GM12878 (cell line): ENCODE data around the gene TMEM114. TPM values are rescaled to one million over a fixed set of nuclear protein-coding genes. Genes with fewer than 3 reads are reported as not detected.

ENCODE experiments used
- ATAC-seq: fragments of 200-7000 bp; cut with Tn5 transposase; 3 replicates; pipeline ENCODE4 v1.9.1; 2020; ENCODE audit warnings: mild to moderate bottlenecking, moderate library complexity
- BruUV-seq: library from RNA; stranded (reverse); fragments of 400-500 nt; replicated peaks from 2 replicates; lab custom pipeline; 2021; lab: Mats Ljungman, UMichigan
- CTCF ChIA-PET: fragments of 300-600 bp; sonication (Branson Sonifier 250); formaldehyde crosslinking; extraction: SDS; loops from one replicate; lab custom pipeline; 2021; ENCODE audit warnings: inconsistent platforms; lab: Yijun Ruan, JAX
- POLR2A ChIA-PET: fragments of 350-600 bp; formaldehyde crosslinking; extraction: SDS; loops from one replicate; lab custom pipeline; 2021; ENCODE audit warnings: inconsistent platforms; lab: Charles Lee
- RAD21 ChIA-PET: fragments of 300-600 bp; sonication (Branson Sonifier 250); formaldehyde crosslinking; loops from one replicate; lab custom pipeline; 2023; ENCODE audit warnings: antibody characterized with exemption; ENCODE audit not compliant: unreplicated experiment; lab: Charles Lee
- SMC1A ChIA-PET: fragments of 300-600 bp; sonication (Branson Sonifier 250); formaldehyde crosslinking; loops from one replicate; lab custom pipeline; 2023; ENCODE audit not compliant: unreplicated experiment, uncharacterized antibody; lab: Charles Lee
- DNase-seq: peaks from one replicate; pipeline ENCODE4 v3.0.0-alpha.2; 2011; ENCODE audit warnings: low read depth, low spot score
- FAIRE-seq: peaks from 3 replicates; lab custom pipeline; 2011; peaks lifted over from hg19 to GRCh38; lab: Jason Lieb, UNC
- H2AFZ ChIP-seq: 2 replicates; pipeline ENCODE4 v1.6.0; 2011; ENCODE audit warnings: low read depth, low read length, control low read depth; ENCODE audit not compliant: control insufficient read depth
- H3K27ac ChIP-seq: 2 replicates; pipeline ENCODE4 v1.5.1; 2011; ENCODE audit warnings: control low read depth; ENCODE audit not compliant: control insufficient read depth, insufficient read depth
- H3K27me3 ChIP-seq, 2 experiments: replicated peaks in 1 of 2; 2 replicates each; pipeline versions ENCODE4 v1.6.0 to v1.6.1; 2011; ENCODE audit warnings: low read length in 1 of 2; ENCODE audit not compliant: control insufficient read depth in 2 of 2, insufficient read depth in 2 of 2
- H3K36me3 ChIP-seq, 2 experiments: 2 replicates each; pipeline ENCODE4 v1.5.1; 2011; ENCODE audit warnings: low read length in 1 of 2; ENCODE audit not compliant: control insufficient read depth in 2 of 2, insufficient read depth in 2 of 2
- H3K4me1 ChIP-seq: 2 replicates; pipeline ENCODE4 v1.6.1; 2011; ENCODE audit warnings: mild to moderate bottlenecking, low read length, moderate library complexity, mixed read lengths; ENCODE audit not compliant: control insufficient read depth, insufficient read depth
- H3K4me2 ChIP-seq: 2 replicates; pipeline ENCODE4 v1.6.0; 2011; ENCODE audit warnings: control low read depth; ENCODE audit not compliant: control insufficient read depth, insufficient read depth
- H3K4me3 ChIP-seq: fragments of 200-600 bp; sonication (generic); 2 replicates; pipeline ENCODE4 v1.5.1; 2016
- H3K79me2 ChIP-seq: 2 replicates; pipeline ENCODE4 v1.6.0; 2011; ENCODE audit warnings: low read length; ENCODE audit not compliant: control insufficient read depth, insufficient read depth
- H3K9ac ChIP-seq: 2 replicates; pipeline ENCODE4 v1.8.0; 2011; ENCODE audit warnings: low read length, control low read depth, mixed read lengths; ENCODE audit not compliant: control insufficient read depth, insufficient read depth
- H3K9me3 ChIP-seq: replicated peaks from 3 replicates; pipeline ENCODE4 v1.5.1; 2011; ENCODE audit warnings: mild to moderate bottlenecking, low read length; ENCODE audit not compliant: control insufficient read depth, insufficient read depth
- H4K20me1 ChIP-seq: 2 replicates; pipeline ENCODE4 v1.6.0; 2011; ENCODE audit not compliant: control insufficient read depth, insufficient read depth
- EP300 ChIP-seq, 2 experiments: fragments of 150-350 bp in 1 of 2; IDR thresholded peaks; 2 replicates each; pipeline ENCODE4 v1.6.1; 2011 to 2012; ENCODE audit warnings: low read depth in 2 of 2, low read length in 2 of 2, borderline replicate concordance in 1 of 2, improper control_type of control experiment in 1 of 2, inconsistent platforms in 1 of 2; ENCODE audit not compliant: control insufficient read depth in 1 of 2
- ETV6 ChIP-seq, 2 experiments: fragments of 450-650 bp in 1 of 2; IDR thresholded peaks in 1 of 2; conservative IDR thresholded peaks in 1 of 2; 2 replicates each; pipeline ENCODE4 v1.6.1; 2014; ENCODE audit warnings: antibody characterized with exemption in 1 of 2, borderline replicate concordance in 1 of 2, low read depth in 1 of 2, mild to moderate bottlenecking in 1 of 2, moderate library complexity in 1 of 2
- FOXK2 ChIP-seq: fragments of 450-650 bp; IDR thresholded peaks from 2 replicates; pipeline ENCODE4 v1.6.1; 2017; ENCODE audit warnings: mild to moderate bottlenecking, moderate library complexity
- HSF1 ChIP-seq: fragments of 150-350 bp; IDR thresholded peaks from 2 replicates; pipeline ENCODE4 v1.6.1; 2014; ENCODE audit warnings: mild to moderate bottlenecking, low read depth, low read length
- MXI1 ChIP-seq: fragments of 150-350 bp; IDR thresholded peaks from 2 replicates; pipeline ENCODE4 v1.6.1; 2011; ENCODE audit warnings: low read depth, mild to moderate bottlenecking, inconsistent platforms, low read length, improper control_type of control experiment
- NR2C2 ChIP-seq: IDR thresholded peaks from 2 replicates; pipeline ENCODE4 v1.6.1; 2011; ENCODE audit warnings: borderline replicate concordance, low read depth; ENCODE audit not compliant: control insufficient read depth, insufficient read length
- RELA ChIP-seq: fragments of 450-650 bp; IDR thresholded peaks from 2 replicates; pipeline ENCODE4 v1.8.0; 2014; ENCODE audit warnings: borderline replicate concordance; ENCODE audit not compliant: partially characterized antibody
- SKIL ChIP-seq: fragments of 450-650 bp; IDR thresholded peaks from 2 replicates; pipeline ENCODE4 v1.6.1; 2017; ENCODE audit warnings: mild to moderate bottlenecking, low read depth, inconsistent platforms; ENCODE audit not compliant: poor library complexity, severe bottlenecking
- SRF ChIP-seq, 2 experiments: IDR thresholded peaks; 2 replicates each; pipeline ENCODE4 v1.6.1; 2011; ENCODE audit warnings: low read depth in 2 of 2, low read length in 2 of 2, mild to moderate bottlenecking in 1 of 2, moderate library complexity in 1 of 2
- TAF1 ChIP-seq: IDR thresholded peaks from 2 replicates; pipeline ENCODE4 v1.6.1; 2011; ENCODE audit warnings: mild to moderate bottlenecking, low read depth, low read length, borderline replicate concordance
- WGBS: methylation state at CpG from one replicate; pipeline ENCODE4 v1.1.6; 2016; ENCODE audit warnings: low lambda C conversion rate; ENCODE audit not compliant: insufficient replicate concordance, insufficient coverage; ENCODE audit errors: missing lambda C conversion rate; 5-methylcytosine and 5-hydroxymethylcytosine counted together
- in situ Hi-C: fragments of 300-500 bp; cut with MboI; formaldehyde crosslinking; loops from 9 replicates; pipeline ENCODE4 v1.14.3; 2018; ENCODE audit warnings: mixed read lengths
- intact Hi-C: fragments of 100-400 bp; cut with micrococcal nuclease; formaldehyde crosslinking; loops from one replicate; pipeline ENCODE4 v1.14.2; 2022; ENCODE audit not compliant: unreplicated experiment
- polyA plus RNA-seq, 11 experiments: library from polyadenylated mRNA; depleted of rRNA in 4 of 11; unstranded in 6 of 11; stranded (reverse) in 5 of 11; fragments of >200 nt; fragmentation: Nextera tagmentation in 4 of 11; fragmentation: Illumina TruSeq in 1 of 11; extraction: Ambion mirVana in 4 of 11; extraction: Trizol in 1 of 11; gene quantifications; 1 replicate in 1 of 11; 2 replicates in 10 of 11; pipeline versions ENCODE4 v1.2.1 to v1.2.3, GENCODE V29; 2011 to 2016; ENCODE audit warnings: inconsistent platforms in 2 of 11, missing spikeins in 2 of 11, low read depth in 1 of 11
- total RNA-seq, 4 experiments: library from RNA; depleted of rRNA in 3 of 4; stranded (reverse); fragments of >200 nt in 3 of 4; fragmentation: Illumina TruSeq in 1 of 4; extraction: Trizol in 1 of 4; gene quantifications; 2 replicates each; pipeline versions ENCODE4 v1.2.1 to v1.2.3, GENCODE V29; 2013 to 2021

The TMEM114 gene
- total and polyA plus RNA-seq, 10 of the 15 experiments (the other 5 are each of a cell fraction or from before 2014, with no cell fraction given), result not detected

- no peak for ATAC-seq
- Histone ChIP-seq H3K79me2 (no peaks in the 10 kb centered on the region), H2AFZ (no peak overlapping the region), H3K27me3 (no peaks in the 10 kb centered on the region; a peak in 1 of 4 replicates)
- no peak for TF ChIP-seq EP300 (IDR thresholded peaks at IDR 0.05; ENCODE audit: borderline replicate concordance in 1 of 2, control insufficient read depth in 1 of 2, low read depth in 2 of 2, low read length in 2 of 2)
- TF ChIP-seq, all 136 proteins: peak for 0
- 14% methylated on average over 3 of the region's 3 CpGs for WGBS
- POLR2A ChIA-PET, result no interaction called here
- no TSS peak for BruUV-seq
- Histone ChIP-seq H3K36me3 (no peaks in the 10 kb centered on the region), H3K9ac (no peak overlapping the region), H4K20me1 (no peaks in the 10 kb centered on the region), H3K9me3 (no peaks in the 10 kb centered on the region), H3K4me2 (no peak overlapping the region), H3K4me1 (no peaks in the 10 kb centered on the region), H3K4me3 (no peak overlapping the region), H3K27ac (no peak overlapping the region)
- RAD21 ChIA-PET, result no interaction called here
- in situ Hi-C loops, result no loop called here
- SMC1A ChIA-PET, result no interaction called here
- FAIRE-seq (no peak), DNase-seq (no peak)
- intact Hi-C loops, result no loop called here
- CTCF ChIA-PET, result no interaction called here
These were observed 38.7 kb downstream of the TMEM114 start for GRCh38 chr16:8551388-8552332.

- DNase-seq (no peak), ATAC-seq (no peak), FAIRE-seq (no peak)
- Histone ChIP-seq H4K20me1 (no peaks in the 10 kb centered on the region), H3K4me2 (no peak overlapping the region), H2AFZ (no peak overlapping the region), H3K4me1 (no peaks in the 10 kb centered on the region), H3K9ac (no peak overlapping the region), H3K36me3 (no peaks in the 10 kb centered on the region), H3K9me3 (no peaks in the 10 kb centered on the region), H3K79me2 (no peaks in the 10 kb centered on the region), H3K27ac (no peak overlapping the region), H3K27me3 (no peaks in the 10 kb centered on the region; a peak in 1 of 4 replicates), H3K4me3 (no peak overlapping the region)
- in situ Hi-C loops, result no loop called here
- 20% methylated on average over 9 of the region's 9 CpGs for WGBS
- RAD21 ChIA-PET, result no interaction called here
- SMC1A ChIA-PET, result no interaction called here
- no TSS peak for BruUV-seq
- POLR2A ChIA-PET, result interaction anchor here (0.6 kb wide), 1 partner anchor 19 kb away, joined by 4 read pairs; no protein-coding TSS in a partner anchor
- intact Hi-C loops, result no loop called here
- CTCF ChIA-PET, result no interaction called here
- no peak for TF ChIP-seq TAF1
- no peak for TF ChIP-seq RELA
- TF ChIP-seq ETV6 (conservative IDR thresholded peaks at IDR 0.05 in 1 of 2, IDR thresholded peaks at IDR 0.05 in 1 of 2; ENCODE audit: borderline replicate concordance in 1 of 2, low read depth in 1 of 2), result no peak
- no peak for TF ChIP-seq NR2C2
- no peak for TF ChIP-seq SRF (IDR thresholded peaks at IDR 0.05; ENCODE audit: low read depth in 2 of 2, low read length in 2 of 2)
- no peak for TF ChIP-seq FOXK2
- TF ChIP-seq HSF1, result no peak
- TF ChIP-seq SKIL, result no peak
- no peak for TF ChIP-seq MXI1
These were observed 39.5 kb downstream of the TMEM114 start for GRCh38 chr16:8550728-8551387.
